Aorta (tissue), 5 donors: Measurements from ENCODE around the gene C1QTNF3. TPM values are rescaled to one million over a fixed set of nuclear protein-coding genes. Genes with fewer than 3 reads are reported as not detected.
"Not testable (repeated sequence)": the region's sequence is repeated elsewhere in the genome, so short reads cannot be mapped to it uniquely, and the experiment has no call there.

Source experiments
- ATAC-seq: fragments of 200-7000 bp; cut with Tn5 transposase; one replicate; pipeline ENCODE4 v1.9.1; 2022; ENCODE audit warnings: moderate library complexity; ENCODE audit not compliant: low FRiP score
- DNase-seq, 2 donors: peaks; one replicate each; pipeline ENCODE4 v3.0.0-alpha.2; 2020
- H3K27ac ChIP-seq, 2 donors: one replicate each; pipeline ENCODE4 v1.5.1; 2013; ENCODE audit warnings: low read length in 2 of 2, mild to moderate bottlenecking in 2 of 2, moderate library complexity in 2 of 2, control low read depth in 1 of 2, inconsistent platforms in 1 of 2, low read depth in 1 of 2
- H3K27me3 ChIP-seq, 2 donors: one replicate each; pipeline ENCODE4 v1.6.1; 2013; ENCODE audit warnings: control low read depth in 1 of 2, low read length in 1 of 2, mild to moderate bottlenecking in 1 of 2, moderate library complexity in 1 of 2; ENCODE audit not compliant: insufficient read depth in 2 of 2, control insufficient read depth in 1 of 2
- H3K36me3 ChIP-seq, 2 donors: one replicate each; pipeline ENCODE4 v1.6.1; 2013; ENCODE audit warnings: control low read depth in 1 of 2, low read length in 1 of 2, mild to moderate bottlenecking in 1 of 2; ENCODE audit not compliant: insufficient read depth in 2 of 2, control insufficient read depth in 1 of 2
- H3K4me1 ChIP-seq, 2 donors: one replicate each; pipeline ENCODE4 v1.6.1; 2013; ENCODE audit warnings: low read length in 2 of 2, control low read depth in 1 of 2, mild to moderate bottlenecking in 1 of 2, moderate library complexity in 1 of 2; ENCODE audit not compliant: insufficient read depth in 2 of 2, control insufficient read depth in 1 of 2
- H3K4me3 ChIP-seq, 2 donors: one replicate each; pipeline ENCODE4 v1.5.1; 2013; ENCODE audit warnings: low read length in 2 of 2, control low read depth in 1 of 2, mild to moderate bottlenecking in 1 of 2
- H3K9me3 ChIP-seq: one replicate; pipeline ENCODE4 v1.6.1; 2013; ENCODE audit warnings: mild to moderate bottlenecking, low read length; ENCODE audit not compliant: control insufficient read depth
- WGBS, 2 donors: extraction: QIAGEN DNeasy Blood & Tissue Kit; methylation state at CpG; one replicate each; pipeline ENCODE4 v1.1.7; 2013; 5-methylcytosine and 5-hydroxymethylcytosine counted together
- intact Hi-C, 2 donors: fragments of 100-400 bp; cut with DNase I; formaldehyde crosslinking; loops; one replicate each; pipeline versions ENCODE4 v1.14.2 to v1.15.0; 2022
- polyA plus RNA-seq, 2 donors: library from polyadenylated mRNA; stranded (reverse); fragments of 200-250 nt; gene quantifications; one replicate each; pipeline ENCODE4 v1.2.3, GENCODE V29; 2013
- total RNA-seq, 2 donors: library from RNA; stranded (reverse); fragmentation: NEBNext Ultra II Directional; extraction: Animal tissue kit (Norgen Biotek cat#: 25700); gene quantifications; one replicate each; pipeline ENCODE4 v1.2.1, GENCODE V29; 2021
- donor health status: healthy with polysubstance abuse.
- donor health status: Bipolar disorder and iron deficiency.
- donor health status: DM: no; HTN: no; CAD: no.
- donor health status: DM: no; HTN: no; CAD: no.
- donor health status: DM: yes; HTN: yes; CAD: no.

The C1QTNF3 gene
- total and polyA plus RNA-seq, 4 donors: 3.1 to 38.8 (median 5.6) TPM; not detected in 1

- intact Hi-C loops: no loop called here
Observed at GRCh38 chr5:34035756-34036155, 7.3 kb downstream of the C1QTNF3 start.

GRCh38 chr5:34034534-34035327 is 8.3 kb downstream of the C1QTNF3 start:
- Histone ChIP-seq H3K27me3 (no peaks in the 10 kb centered on the region), H3K4me3 (no peak overlapping the region), H3K9me3 (no peaks in the 10 kb centered on the region), H3K27ac (no peak overlapping the region), H3K4me1 (peaks cover 0 to 5% of the 10 kb centered on the region in 2 donors), H3K36me3 (peaks cover 0 to 3% of the 10 kb centered on the region in 2 donors)
- ATAC-seq: no peak
- 99% methylated on average over 4 of the region's 4 CpGs for WGBS, 2 donors
- intact Hi-C loops: no loop called here
- DNase-seq: no peak

More at GRCh38 chr5:34035756-34036155, 7.3 kb downstream of the C1QTNF3 start:
- Histone ChIP-seq H3K27me3 (no peaks in the 10 kb centered on the region), H3K36me3 (peaks cover 0 to 3% of the 10 kb centered on the region in 2 donors), H3K4me3 (no peak overlapping the region), H3K27ac (no peak overlapping the region), H3K9me3 (no peaks in the 10 kb centered on the region), H3K4me1 (peaks cover 0 to 5% of the 10 kb centered on the region in 2 donors)
- 86 to 92% methylated on average over 2 of the region's 2 CpGs for WGBS, 2 donors
- ATAC-seq (no peak), DNase-seq (no peak)

DNA sequence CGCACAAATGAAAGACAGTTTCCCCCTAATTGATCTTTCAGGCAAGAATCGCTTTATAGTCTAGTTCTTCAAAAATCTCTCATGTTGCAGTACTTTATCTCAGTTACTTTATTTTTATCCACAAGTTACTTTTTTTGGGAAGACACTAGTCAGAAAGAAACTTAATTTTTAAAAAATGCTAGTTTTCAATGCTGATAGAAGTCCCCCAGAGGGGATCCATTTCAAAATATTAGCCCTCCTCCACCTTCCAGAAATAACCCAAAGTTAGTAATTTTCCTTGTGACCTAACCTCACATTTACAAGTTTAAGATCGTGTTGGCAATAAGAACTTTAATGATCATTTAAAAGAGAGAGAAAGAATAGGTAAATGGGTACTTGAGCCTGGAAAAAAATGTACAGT is 11.0 kb downstream of the C1QTNF3 start:
- Histone ChIP-seq H3K4me3 (no peak overlapping the region), H3K9me3 (no peaks in the 10 kb centered on the region), H3K27ac (no peak overlapping the region), H3K27me3 (no peaks in the 10 kb centered on the region), H3K4me1 (no peaks in the 10 kb centered on the region), H3K36me3 (peaks cover 0 to 3% of the 10 kb centered on the region in 2 donors)
- intact Hi-C loops: no loop called here
- WGBS, 2 donors: 78 to 79% methylated on average over 3 of the region's 3 CpGs
- ATAC-seq: no peak
- DNase-seq: no peak

- 68 to 87% methylated on average over 2 of the region's 2 CpGs for WGBS, 2 donors
- ATAC-seq (no peak), DNase-seq (no peak)
- intact Hi-C loops: no loop called here
- peaks cover 0 to 3% of the 10 kb centered on the region in 2 donors for H3K36me3 ChIP-seq
- H3K27me3 ChIP-seq: no peaks in the 10 kb centered on the region
- H3K9me3 ChIP-seq: no peaks in the 10 kb centered on the region
- no peak overlapping the region for H3K4me3 ChIP-seq
- H3K27ac ChIP-seq: no peak overlapping the region
- no peaks in the 10 kb centered on the region for H3K4me1 ChIP-seq
Observed at GRCh38 chr5:34031117-34031516, 11.9 kb downstream of the C1QTNF3 start.

GRCh38 chr5:34030585-34030984 is 12.4 kb downstream of the C1QTNF3 start:
- not testable (repeated sequence) for DNase-seq

GRCh38 chr5:34030048-34030447 is 13.0 kb downstream of the C1QTNF3 start:
- peak; percentile 59 for ATAC-seq
- peaks cover 0 to 3% of the 10 kb centered on the region in 2 donors for H3K36me3 ChIP-seq
- intact Hi-C loops: no loop called here
- no peak overlapping the region for H3K4me3 ChIP-seq
- H3K4me1 ChIP-seq: no peaks in the 10 kb centered on the region
- 32 to 35% methylated on average over 1 of the region's 1 CpG for WGBS, 2 donors
- H3K27ac ChIP-seq: no peak overlapping the region
- H3K27me3 ChIP-seq: no peaks in the 10 kb centered on the region
- DNase-seq: no peak
- H3K9me3 ChIP-seq: no peaks in the 10 kb centered on the region

More at GRCh38 chr5:34030585-34030984, 12.4 kb downstream of the C1QTNF3 start:
- intact Hi-C loops, H3K27me3 ChIP-seq, H3K27ac ChIP-seq, H3K4me3 ChIP-seq, H3K9me3 ChIP-seq, H3K4me1 ChIP-seq, H3K36me3 ChIP-seq, ATAC-seq: not testable (repeated sequence)
- 97 to 99% methylated on average over 2 of the region's 2 CpGs for WGBS, 2 donors

- Histone ChIP-seq H3K4me1 (no peaks in the 10 kb centered on the region), H3K9me3 (no peaks in the 10 kb centered on the region), H3K4me3 (no peak overlapping the region), H3K36me3 (no peaks in the 10 kb centered on the region), H3K27me3 (no peaks in the 10 kb centered on the region), H3K27ac (no peak overlapping the region)
- DNase-seq: no peak
- no peak for ATAC-seq
- intact Hi-C loops: no loop called here
- 92 to 95% methylated on average over 3 of the region's 3 CpGs for WGBS, 2 donors
Observed at GRCh38 chr5:34028349-34028748, 14.7 kb downstream of the C1QTNF3 start.

DNA sequence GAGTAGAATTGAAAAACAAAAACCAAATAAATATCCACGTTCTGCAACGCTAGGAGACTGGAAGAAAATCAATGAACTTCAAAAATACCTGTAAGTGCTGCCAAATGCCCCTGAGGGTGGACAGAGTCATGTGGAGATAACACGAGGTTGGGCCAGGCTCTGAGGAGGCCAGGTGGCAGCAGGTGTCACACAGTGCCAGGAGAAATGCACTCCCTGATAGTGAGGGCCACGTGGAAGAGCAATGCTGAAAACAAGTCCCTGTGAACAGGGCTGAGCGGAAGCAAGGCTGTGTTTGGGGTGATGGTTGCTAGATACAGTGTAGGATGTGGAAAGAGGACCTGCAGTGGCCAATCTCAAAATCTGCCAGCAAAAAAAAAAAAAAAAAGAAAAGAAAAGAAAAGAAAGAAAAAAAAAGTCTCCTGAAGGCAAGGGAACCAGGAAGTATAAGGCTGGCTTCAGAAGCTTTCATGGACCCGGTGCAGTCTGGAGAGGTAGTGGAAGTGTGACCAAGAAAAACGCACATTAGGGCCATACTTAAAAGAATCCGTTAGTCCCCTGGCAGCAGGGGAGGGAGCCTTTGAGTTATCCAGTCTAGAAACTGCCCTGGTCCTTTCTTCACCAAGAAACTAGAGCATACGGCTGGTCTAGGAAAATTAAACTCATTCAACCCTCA is 16.8 kb downstream of the C1QTNF3 start:
- no peak for ATAC-seq
- no peaks in the 10 kb centered on the region for H3K27me3 ChIP-seq
- H3K36me3 ChIP-seq: no peaks in the 10 kb centered on the region
- no peak overlapping the region for H3K4me3 ChIP-seq
- 80 to 84% methylated on average over 9 of the region's 9 CpGs for WGBS, 2 donors
- no peak for DNase-seq
- H3K9me3 ChIP-seq: no peaks in the 10 kb centered on the region
- no peaks in the 10 kb centered on the region for H3K4me1 ChIP-seq
- no peak overlapping the region for H3K27ac ChIP-seq
- intact Hi-C loops: no loop called here
